Stimulated activated CD4-positive, alpha-beta T cell treated with anti-CD3 and anti-CD28 coated beads, Interleukin-1b, Interleukin-23, amount 100 ng/mL, for 4 hours (primary cell): ENCODE results near the gene TMTC2.

ENCODE experiments used
- DNase-seq, 2 donors: peaks; one replicate each; pipeline ENCODE4 v3.0.0-alpha.2; 2020; ENCODE audit warnings: low read depth in 2 of 2

The TMTC2 gene

DNA sequence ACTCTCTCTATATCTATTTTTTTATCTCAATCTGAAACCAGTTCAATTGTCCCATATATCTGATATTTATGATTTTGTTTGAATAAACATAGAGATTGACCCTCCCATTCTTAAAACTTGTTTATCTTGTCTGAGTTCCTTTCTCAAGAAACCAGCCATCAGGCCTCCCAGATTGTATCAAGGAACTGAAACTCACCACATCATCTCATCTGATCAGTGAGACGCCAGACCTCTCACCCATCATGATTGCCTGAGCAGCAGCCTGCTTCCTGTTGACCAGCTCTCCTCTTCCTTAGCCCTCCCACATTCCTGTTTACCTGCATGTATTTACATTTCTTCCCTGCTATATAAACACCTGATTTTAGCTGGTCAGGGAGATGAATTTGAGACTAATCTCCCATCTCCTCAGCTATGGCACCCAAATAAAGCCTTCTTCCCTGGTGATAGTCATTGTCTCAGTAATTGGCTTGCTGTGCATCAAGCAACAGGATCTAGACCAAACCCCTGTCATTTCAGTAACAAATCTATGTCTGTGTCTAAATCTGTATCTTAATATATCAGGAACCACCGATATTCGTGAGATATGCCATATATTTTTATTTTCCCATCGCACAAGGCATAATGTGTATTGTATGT, 323.6 kb downstream of the TMTC2 start:
- DNase-seq: no peak

DNA sequence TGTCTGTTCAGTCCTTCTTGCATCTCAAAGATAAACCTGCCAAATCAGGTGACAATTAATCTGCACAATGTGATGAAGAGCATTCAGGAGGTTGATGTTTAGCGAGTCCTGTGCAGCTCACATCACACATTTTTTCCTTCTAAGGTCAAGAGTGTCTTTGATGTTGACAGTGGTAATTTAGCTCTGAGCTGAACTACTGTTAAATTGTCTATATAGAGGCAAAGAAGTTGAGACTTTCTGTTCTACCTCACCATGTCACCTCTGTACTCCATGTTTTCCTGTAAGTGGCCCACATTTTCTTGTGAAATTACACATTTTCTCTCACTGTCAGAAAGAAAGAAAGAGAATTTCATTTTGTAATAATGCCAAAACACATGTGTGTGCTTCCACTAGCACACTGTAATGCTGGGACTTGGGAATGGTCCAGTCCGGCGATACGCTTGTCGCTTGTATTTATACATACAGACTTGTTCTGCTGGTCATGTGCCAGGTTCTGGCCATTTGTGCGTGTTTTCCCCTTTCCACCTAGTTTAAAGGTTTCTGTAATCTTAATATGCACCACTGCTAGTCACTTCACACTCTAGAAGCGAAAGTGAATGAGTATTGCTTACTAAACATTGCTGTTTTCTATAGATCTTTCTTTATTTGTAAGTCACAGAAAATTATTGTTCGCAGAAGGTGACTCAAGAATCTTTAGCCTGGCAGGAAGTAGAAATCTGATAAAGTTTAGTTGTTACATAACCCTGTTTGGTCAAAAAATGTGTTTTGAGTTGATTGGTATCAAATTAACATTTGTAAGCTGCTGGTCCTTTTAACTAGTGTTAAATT, 328.9 kb downstream of the TMTC2 start:
- no peak for DNase-seq

DNA sequence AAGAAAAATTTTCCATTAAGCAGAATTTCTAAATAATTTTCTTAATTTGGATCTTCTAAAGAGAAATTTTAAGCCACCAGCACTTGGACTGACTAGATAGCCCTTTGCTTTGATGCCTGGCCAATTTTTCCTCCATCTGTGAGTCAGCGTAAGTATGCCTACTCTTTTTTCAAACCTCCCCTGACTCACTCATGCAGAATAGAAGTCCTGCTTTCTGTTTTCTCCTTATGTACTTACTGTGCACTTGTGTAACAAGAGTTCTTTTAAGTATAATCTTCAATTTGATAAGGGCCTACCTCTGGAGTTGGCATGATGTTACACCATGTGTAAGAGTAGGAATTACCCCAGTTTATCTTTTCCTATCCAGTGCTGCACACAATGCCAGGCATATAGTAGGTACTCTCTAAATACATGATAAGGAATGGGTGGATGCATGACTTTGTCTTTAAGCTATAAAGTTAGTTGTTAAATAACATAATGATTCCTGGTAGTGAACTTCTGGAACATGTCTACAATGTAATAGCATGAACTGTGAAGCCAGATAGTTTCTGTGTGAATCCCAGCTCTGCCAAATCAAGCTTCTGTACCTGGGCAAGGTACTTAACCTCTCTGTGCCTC, 329.6 kb downstream of the TMTC2 start:
- DNase-seq: no peak

DNA sequence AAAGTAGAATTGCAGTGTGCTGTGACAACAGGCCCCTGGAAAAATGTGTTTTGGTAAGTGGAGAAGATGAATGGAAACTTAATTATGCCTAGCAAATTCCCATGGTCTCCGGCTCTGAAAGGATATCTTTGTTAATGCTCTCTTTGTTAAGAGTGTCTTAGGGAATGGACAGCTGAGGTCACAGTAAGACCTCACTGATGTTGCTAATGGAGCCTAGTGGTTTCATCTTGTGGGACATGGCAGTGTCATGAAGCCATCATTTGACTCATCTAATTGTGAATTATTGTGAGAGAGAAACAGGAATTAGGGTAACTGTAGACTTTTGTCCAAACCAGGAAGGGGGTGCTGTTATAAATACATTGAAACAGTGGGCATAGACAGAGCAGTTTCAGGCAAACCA, 330.3 kb downstream of the TMTC2 start:
- DNase-seq: no peak

DNA sequence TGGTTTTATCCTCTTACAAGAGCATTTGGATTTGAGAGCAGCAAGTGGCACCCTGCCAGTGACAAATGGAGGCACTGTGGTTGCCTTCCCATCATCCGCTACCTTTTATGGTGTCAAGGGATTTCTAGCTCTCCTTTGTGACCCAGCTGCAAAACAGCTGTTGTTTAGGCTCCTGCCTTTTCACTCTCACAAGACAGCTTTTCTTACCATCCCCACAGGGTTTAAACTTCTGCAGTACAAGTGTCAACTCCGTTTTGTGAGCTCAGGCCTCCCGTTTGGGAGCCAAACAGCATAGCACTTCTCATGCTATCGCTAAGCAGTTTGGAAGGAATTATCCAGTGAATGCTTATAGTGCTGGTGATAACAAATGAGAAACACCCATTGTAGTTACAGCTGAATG, 331.4 kb downstream of the TMTC2 start:
- DNase-seq: no peak

DNA sequence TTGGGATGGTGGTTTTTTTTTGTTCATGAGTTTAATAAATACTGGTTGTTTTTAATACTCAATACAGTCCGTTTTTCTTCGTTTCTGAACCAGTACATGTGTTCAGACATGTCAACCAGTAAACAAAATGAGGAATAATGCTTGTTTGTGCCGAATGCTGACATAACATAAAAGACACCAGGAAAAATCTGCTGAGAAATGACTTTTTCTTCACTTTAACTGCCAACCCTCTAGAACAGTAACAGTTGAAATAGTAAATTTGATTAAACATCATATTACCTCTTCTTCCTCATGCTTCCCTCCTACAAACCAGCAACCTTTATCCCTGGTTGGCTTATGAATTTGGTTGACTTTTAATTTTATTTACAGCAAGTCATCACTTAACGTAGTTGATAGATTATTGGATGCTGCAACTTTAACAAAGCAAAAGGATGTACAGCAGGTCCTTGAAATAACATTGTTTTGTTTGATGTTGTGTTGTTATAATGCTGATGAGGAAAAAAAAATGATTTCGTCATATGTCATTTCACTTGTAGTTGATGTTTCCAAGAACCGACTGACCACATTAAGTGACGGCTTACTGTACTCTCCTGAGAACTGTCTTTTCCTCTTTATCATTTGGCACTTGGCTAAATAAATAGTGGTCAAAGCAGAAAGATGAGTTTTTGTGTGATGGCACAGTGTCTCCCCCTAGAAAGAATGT, 340.5 kb downstream of the TMTC2 start:
- DNase-seq: no peak

DNA sequence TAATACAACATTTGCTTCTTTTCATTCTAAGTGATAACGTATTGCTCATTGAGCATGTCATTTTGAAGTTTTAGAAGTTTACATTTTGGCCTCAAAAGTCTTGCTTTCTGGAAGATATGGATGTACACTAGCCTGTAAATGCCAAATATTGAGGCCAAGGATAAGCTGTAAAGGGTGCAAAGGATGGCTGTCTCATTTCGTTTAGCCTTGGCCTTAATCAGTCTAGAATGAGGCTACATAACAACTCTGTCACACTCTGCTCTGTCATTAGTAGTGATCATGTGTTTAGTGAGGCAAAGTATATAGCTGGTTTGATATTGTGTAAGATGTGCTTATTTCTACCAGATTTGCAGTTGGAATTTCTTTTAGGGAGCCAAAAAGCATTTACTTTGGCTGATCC, 344.5 kb downstream of the TMTC2 start:
- DNase-seq: no peak

DNA sequence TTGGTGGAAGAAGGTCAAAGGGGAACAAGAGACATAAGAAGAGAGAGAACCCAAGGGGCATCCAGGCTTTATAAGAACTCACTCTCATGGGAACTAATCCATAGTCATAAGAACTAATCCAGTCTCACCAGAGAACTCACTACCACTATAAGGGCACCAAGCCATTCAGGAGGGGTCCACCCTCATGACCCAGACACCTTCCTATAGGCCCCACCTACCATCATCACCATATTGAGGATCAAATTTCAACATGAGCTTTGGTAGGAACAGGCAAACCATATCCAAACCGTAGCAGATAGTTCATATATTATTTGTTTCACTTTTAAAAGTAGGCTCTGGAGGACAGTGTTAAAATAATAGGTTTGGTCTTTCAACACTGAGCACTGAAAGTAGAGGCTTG, 350.1 kb downstream of the TMTC2 start:
- no peak for DNase-seq

DNA sequence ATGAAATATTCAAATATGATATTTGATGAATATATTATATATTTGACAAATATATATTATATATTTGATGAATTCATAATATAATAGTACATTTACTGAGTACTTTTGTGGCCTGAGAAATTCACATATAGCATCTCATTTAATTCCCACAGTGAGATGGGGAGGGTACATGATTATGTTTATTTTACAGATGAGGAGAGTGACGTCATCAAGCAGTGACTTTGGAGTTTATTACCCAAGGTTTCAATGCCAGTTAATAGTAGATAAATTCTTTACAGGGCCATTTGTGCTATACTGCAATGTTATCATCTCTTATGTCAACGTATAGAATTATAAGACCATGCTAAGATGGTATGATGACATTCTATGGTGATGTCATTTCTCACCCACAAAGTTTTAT, 352.7 kb downstream of the TMTC2 start:
- no peak for DNase-seq

DNA sequence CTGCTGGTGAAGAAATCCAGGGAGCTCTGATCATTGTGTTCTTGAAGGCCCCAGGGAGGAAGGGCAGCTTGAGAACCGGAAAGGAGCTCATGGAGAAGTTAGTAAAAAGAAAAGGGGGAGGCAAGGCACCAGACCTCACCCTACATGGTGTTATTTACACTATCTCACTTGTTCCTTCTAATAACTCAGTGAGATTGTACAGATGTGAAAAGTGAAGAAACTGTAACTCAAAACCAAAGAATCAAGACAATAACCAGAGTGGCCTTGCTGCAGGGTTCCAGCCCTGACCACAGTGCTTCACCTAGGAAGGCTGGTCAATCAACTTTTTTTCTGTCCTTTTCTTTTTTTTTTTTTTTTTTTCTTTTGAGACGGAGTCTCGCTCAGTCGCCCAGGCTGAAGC, 353.6 kb downstream of the TMTC2 start:
- DNase-seq: no peak

DNA sequence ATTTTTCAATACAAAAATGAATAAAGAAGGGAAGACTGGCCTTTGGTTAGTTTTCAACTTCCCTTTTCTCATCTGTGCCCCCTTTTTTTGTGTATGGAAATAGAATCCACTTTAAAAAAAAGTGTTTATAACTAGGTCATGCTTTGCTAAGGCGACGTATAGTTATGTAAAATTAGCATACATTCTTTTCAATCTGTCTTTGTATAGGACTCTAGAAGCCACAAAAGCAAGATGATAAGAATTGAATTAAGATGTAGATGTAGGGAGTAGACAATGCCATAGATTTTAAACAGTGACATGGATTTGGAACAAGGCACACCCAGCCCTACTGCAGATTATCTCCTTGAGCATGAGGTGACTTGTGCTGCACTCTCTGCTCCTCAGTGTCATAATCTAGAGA, 354.3 kb downstream of the TMTC2 start:
- no peak for DNase-seq

DNA sequence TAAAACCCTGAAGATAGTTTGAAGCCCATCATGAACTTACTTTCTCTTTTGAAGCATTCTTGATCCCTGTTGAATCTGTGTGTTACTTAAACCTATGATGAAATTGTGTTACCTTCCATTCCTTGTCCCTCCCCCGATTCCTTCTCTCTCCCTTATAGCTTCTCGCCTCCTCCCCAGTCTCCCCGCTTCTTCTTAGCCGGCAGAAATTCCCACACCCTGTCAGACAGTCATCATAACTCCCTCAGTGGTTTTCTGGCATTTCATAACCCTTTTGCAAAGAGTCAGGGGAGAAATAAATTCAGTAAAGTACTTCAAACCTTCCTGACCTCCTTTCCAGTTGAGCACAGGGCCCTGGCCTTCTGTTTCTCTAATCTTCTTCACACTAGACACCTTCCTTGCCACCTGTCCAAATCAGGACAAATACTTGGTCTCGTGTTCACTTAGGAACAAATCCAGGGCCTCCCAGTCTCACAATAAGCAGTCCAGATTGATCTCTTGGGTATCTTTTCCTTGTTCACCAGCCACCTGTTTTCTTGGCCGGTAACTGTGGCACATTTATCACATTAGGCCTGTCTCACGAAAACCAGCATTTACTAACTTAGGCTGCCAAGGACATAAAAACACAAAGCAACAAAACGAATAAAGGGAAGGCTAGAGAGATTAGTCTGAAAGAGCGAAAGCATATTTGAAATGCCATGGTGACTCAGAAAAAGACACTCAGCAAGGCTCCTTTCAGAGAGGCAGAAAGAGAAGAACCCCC, 355.9 kb downstream of the TMTC2 start:
- DNase-seq: no peak

DNA sequence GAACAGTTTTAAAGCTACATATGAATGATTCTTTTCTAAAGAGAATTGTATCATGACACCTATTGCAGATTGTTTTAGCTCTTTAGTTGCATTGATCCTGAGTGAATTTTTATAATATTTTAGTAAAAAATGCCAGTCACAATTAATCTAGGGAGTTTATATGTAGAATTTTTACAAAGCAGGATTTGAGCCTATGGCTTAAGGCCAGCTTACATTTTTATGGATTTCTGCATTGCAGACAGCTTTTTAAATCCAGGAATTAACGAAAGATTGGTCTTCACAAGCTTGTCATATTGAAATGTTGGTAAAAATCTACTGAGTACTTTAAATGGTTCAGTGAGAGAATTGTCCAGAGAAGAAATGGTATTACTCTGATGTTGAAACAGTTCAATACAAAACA, 358.0 kb downstream of the TMTC2 start:
- no peak for DNase-seq

DNA sequence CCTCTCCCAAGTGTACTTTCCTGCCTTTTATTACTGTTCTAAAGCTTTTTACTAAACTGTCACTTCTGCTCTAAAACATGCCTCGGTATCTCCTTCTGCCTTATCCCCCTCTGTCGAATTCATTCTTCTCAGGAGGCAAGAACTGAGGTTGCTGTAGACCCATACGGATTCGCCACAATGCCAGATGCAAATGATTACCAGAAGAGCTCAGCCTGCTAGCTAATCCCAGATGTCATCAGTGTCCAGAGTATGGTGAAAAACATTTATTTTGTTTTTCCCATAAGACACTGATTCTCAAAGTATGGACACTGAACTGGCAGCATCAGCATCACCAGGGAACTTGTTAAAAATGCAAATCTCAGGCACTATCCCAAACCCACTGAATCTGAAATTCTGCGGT, 359.3 kb downstream of the TMTC2 start:
- DNase-seq: no peak

DNA sequence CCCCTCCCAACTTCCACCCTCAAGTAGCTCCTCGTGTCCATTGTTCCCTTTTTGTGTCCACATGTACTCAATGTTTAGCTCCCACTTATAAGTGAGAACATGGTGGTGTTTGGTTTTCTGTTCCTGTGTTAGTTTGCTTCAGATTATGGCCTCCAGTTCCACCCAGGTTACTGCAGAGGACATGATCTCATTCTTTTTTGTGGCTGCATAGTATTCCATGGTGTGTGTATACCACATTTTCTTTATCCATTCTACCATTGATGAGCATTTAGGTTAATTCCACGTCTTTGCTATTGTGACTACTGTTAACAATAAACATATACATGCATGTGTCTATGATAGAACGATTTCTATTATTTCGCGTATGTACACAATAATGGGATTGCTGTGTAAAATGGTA, 362.6 kb downstream of the TMTC2 start:
- no peak for DNase-seq

DNA sequence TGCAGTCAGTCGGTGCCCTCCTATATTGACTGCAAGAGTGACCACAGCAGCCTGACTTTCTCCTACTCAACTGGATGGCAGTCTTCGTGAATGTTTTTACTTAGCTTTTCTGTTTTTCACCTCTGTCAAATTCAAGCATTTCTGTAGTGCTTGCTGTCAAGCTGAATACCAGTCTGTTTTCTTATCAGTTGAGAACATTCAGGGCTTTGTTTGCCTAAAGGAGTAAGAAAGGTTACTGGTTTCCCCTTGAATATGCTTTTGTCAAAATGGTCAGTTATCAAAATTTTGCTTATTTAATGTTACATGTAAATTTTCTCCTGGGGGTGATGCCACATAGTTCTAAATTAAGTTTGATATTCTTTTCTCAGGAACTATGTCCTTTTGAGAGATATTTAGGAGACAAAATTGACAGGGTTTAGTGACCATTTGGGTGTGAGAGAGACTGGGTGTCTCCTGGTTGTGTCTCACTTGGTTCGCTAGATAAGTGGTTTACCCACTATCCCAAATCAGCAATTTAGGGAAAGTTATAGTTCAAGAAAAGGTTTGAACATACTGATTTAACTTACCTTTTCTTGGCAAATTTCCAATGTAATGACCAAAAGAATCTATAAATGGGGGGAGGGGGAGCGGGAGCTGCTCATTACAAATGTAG, 366.3 kb downstream of the TMTC2 start:
- no peak for DNase-seq

DNA sequence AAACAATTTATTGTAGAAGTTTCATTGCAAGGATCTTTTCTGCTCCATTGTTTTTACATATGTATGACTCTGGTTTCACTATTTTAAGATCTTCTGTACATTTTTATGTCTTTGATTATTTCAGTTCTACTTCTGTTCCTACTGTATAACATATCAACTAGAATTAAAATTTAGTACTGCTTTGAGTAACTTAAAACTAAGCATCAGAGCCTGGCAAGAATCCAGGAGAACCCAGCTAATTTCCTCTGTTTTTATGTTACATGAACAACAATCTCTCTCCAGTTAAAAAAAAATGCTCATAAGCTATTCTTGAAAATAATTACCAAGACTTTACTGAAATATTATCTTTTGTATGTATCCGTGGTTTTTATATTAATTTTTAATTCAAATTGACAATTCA, 370.7 kb downstream of the TMTC2 start:
- DNase-seq: no peak

DNA sequence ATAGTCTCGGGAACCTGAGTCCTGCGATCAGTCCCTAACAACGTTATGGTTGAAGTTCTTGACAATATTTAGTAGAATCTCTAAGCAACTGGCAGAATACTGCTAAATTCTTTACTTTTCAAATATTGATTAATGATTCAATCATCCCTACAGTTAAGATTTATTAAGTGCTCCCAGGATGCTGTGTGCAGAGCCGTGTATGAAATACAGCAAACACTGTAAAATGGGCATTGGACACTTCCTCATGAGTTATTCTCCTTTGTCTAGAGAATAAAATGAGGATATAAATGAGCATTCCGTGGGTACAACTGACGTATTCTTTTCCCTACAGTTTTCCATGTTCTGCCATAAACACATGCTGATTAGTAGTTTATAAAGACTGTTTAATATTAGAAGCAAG, 372.4 kb downstream of the TMTC2 start:
- no peak for DNase-seq

DNA sequence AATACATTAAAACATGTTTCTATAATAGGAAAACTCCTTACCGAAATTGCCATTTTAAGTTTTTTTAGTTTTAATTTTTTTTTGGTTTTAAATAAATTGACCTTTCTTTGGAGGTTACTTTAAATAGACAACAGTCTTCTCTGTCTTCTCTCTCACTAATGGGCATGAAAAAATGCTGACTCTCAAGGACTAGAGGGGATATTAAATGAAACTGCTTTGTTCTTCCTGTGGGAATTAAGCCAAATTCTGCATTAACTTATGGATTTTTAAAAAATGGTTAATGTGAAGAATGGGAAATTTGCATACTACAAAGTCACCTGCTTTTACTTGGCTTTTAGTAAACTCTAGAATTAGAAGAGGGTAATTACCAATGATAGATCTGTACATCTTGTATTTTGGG, 378.9 kb downstream of the TMTC2 start:
- DNase-seq: no peak

DNA sequence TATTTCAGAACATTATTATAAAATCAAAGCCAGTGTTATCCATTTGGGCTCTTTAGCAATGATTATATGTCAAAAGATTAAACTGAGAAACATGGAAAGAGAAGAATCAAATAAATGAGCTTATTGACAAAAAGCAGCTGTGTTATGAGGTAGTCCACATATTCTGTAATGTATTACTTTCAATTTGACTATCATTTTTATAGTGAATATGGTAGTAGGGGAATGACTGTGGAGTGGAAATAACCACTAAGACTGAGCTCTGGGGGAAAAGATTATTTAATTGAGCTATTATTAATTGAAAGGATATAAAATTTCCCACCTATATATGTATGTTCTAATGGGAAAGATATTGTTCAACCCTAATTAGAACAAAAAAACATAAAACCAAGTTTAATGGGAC, 381.3 kb downstream of the TMTC2 start:
- no peak for DNase-seq

DNA sequence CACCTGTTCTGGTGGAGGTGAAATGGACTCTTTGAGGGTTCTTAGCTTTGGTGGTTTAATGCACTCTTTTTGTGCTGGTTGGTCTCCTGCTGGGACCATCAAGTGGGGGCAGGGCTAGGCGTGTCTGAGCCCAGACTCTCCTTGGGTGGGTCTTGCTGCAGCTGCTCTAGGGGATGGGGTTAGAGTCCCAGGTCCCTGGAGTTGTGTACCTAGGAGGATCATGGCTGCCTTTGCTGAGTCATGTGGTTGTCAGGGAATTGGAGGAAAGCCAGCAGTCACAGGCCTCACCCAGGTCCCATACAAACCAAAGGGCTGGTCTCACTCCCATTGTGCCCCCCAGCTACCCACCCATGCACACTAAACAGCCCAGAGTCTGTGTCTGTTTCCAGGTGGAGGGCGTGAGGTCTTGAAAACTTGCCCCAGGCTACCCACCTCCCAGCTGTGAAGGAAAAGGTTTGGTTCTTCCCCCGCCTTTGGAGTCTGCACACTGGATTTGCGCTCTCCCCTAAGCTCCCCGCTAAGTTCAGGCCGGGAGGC, 387.7 kb downstream of the TMTC2 start:
- DNase-seq: no peak
